Sigmoid colon (tissue), 4 donors: ENCODE data around the gene LRRC19.

ENCODE experiments used
- CTCF ChIP-seq, 4 experiments: fragments of 450-650 bp in 3 of 4; fragments of 200-600 bp in 1 of 4; IDR thresholded peaks; one replicate each; pipeline ENCODE4 v1.5.1; 2016 to 2019; ENCODE audit warnings: antibody characterized with exemption in 4 of 4, mild to moderate bottlenecking in 3 of 4, moderate library complexity in 2 of 4
- EP300 ChIP-seq, 4 donors: sonication (generic); formaldehyde crosslinking; IDR thresholded peaks; one replicate each; pipeline ENCODE4 v1.6.1; 2017; ENCODE audit warnings: antibody characterized with exemption in 4 of 4
- POLR2A ChIP-seq, 2 donors: fragments of 450-650 bp; IDR thresholded peaks; one replicate each; pipeline ENCODE4 v1.6.1; 2016; ENCODE audit warnings: antibody characterized with exemption in 2 of 2, mild to moderate bottlenecking in 2 of 2, moderate library complexity in 2 of 2

GRCh38 chr9:27019589-27019988, 14.1 kb upstream of the LRRC19 start:
- TF ChIP-seq CTCF (IDR thresholded peaks at IDR 0.05): no peak
- no peak for TF ChIP-seq EP300 (IDR thresholded peaks at IDR 0.05)
- TF ChIP-seq POLR2A (IDR thresholded peaks at IDR 0.05): no peak
